GM23338 (cell line): ENCODE measurements around the gene SPECC1L. TPM values are rescaled to one million over a fixed set of nuclear protein-coding genes. Genes with fewer than 3 reads are reported as not detected.

ENCODE experiments used
- ATAC-seq: fragments of 200-7000 bp; cut with Tn5 transposase; 3 replicates; pipeline ENCODE4 v1.9.1; 2020
- DNase-seq: peaks from one replicate; pipeline ENCODE4 v3.0.0-alpha.2; 2015; ENCODE audit warnings: low spot score
- H2AFZ ChIP-seq: fragments of 200-600 bp; sonication (generic); 2 replicates; pipeline ENCODE4 v1.8.0; 2016; ENCODE audit warnings: antibody characterized with exemption, mild to moderate bottlenecking, moderate library complexity
- H3F3A ChIP-seq: fragments of 200-600 bp; sonication (generic); replicated peaks from 2 replicates; pipeline ENCODE4 v1.8.0; 2017; ENCODE audit warnings: antibody characterized with exemption, mixed run types, low read depth
- H3K27ac ChIP-seq: fragments of 200-600 bp; sonication (generic); 2 replicates; pipeline ENCODE4 v1.6.1; 2016; ENCODE audit warnings: low read depth
- H3K27me3 ChIP-seq: fragments of 200-600 bp; sonication (generic); 2 replicates; pipeline ENCODE4 v1.8.0; 2016; ENCODE audit warnings: mild to moderate bottlenecking, mixed run types, moderate library complexity; ENCODE audit not compliant: insufficient read depth
- H3K36me3 ChIP-seq: fragments of 200-600 bp; sonication (generic); 2 replicates; pipeline ENCODE4 v1.8.0; 2016; ENCODE audit warnings: mild to moderate bottlenecking; ENCODE audit not compliant: insufficient read depth
- H3K4me1 ChIP-seq: fragments of 200-600 bp; sonication (generic); 2 replicates; pipeline ENCODE4 v1.8.0; 2016; ENCODE audit warnings: mild to moderate bottlenecking, moderate library complexity; ENCODE audit not compliant: insufficient read depth
- H3K4me2 ChIP-seq: fragments of 200-600 bp; sonication (generic); 2 replicates; pipeline ENCODE4 v1.7.1; 2017; ENCODE audit warnings: mixed run types
- H3K4me3 ChIP-seq: fragments of 200-600 bp; sonication (generic); 2 replicates; pipeline ENCODE4 v1.6.1; 2016; ENCODE audit warnings: mixed run types
- H3K79me2 ChIP-seq: fragments of 200-600 bp; sonication (generic); replicated peaks from 2 replicates; pipeline ENCODE4 v1.8.0; 2017; ENCODE audit warnings: mild to moderate bottlenecking; ENCODE audit not compliant: insufficient read depth
- H3K9me2 ChIP-seq: fragments of 200-600 bp; sonication (generic); 2 replicates; pipeline ENCODE4 v1.8.0; 2017; ENCODE audit not compliant: insufficient read depth
- H4K20me1 ChIP-seq: fragments of 200-600 bp; sonication (generic); replicated peaks from 2 replicates; pipeline ENCODE4 v1.8.0; 2017; ENCODE audit warnings: mild to moderate bottlenecking; ENCODE audit not compliant: insufficient read depth
- H3K27ac Mint-ChIP-seq: 2 replicates; pipeline ENCODE4 v1.8.0; 2020; ENCODE audit warnings: inconsistent platforms, mild to moderate bottlenecking, moderate library complexity, mixed read lengths
- H3K27me3 Mint-ChIP-seq: 3 replicates; pipeline ENCODE4 v1.8.0; 2022; ENCODE audit warnings: low read depth, mild to moderate bottlenecking, moderate library complexity, mixed read lengths, inconsistent platforms; ENCODE audit not compliant: insufficient read depth, poor library complexity
- H3K36me3 Mint-ChIP-seq: 3 replicates; pipeline ENCODE4 v1.8.0; 2021; ENCODE audit warnings: low read depth, mild to moderate bottlenecking, inconsistent platforms, moderate library complexity, mixed read lengths
- H3K4me1 Mint-ChIP-seq: 3 replicates; pipeline ENCODE4 v1.8.0; 2020; ENCODE audit warnings: mild to moderate bottlenecking, inconsistent platforms, mixed read lengths
- H3K4me3 Mint-ChIP-seq: 3 replicates; pipeline ENCODE4 v1.8.0; 2021; ENCODE audit warnings: moderate library complexity, mild to moderate bottlenecking, inconsistent platforms, mixed read lengths
- H3K9me3 Mint-ChIP-seq: 3 replicates; pipeline ENCODE4 v1.8.0; 2020; ENCODE audit warnings: moderate library complexity, mild to moderate bottlenecking, inconsistent platforms, mixed read lengths
- CREB1 ChIP-seq: fragments of 250-450 bp; sonication (Bioruptor Pico); IDR thresholded peaks from 2 replicates; pipeline ENCODE4 v1.5.0; 2020; ENCODE audit warnings: low read depth, mild to moderate bottlenecking, moderate library complexity
- CTCF ChIP-seq, 2 experiments: fragments of 200-600 bp in 1 of 2; sonication (generic) in 1 of 2; conservative IDR thresholded peaks; 2 replicates each; pipeline versions ENCODE4 v1.5.1 to v1.6.1; 2016 to 2017; ENCODE audit warnings: antibody characterized with exemption in 2 of 2, low read depth in 2 of 2, mild to moderate bottlenecking in 2 of 2, moderate library complexity in 1 of 2
- ETS1 ChIP-seq: IDR thresholded peaks from 2 replicates; pipeline ENCODE4 v1.6.1; 2016; ENCODE audit warnings: antibody characterized with exemption
- EZH2 ChIP-seq: fragments of 200-600 bp; sonication (generic); IDR thresholded peaks from one replicate; pipeline ENCODE4 v1.8.0; 2017; ENCODE audit warnings: antibody characterized with exemption, mild to moderate bottlenecking, low read depth; ENCODE audit not compliant: unreplicated experiment
- EZH2phosphoT487 ChIP-seq: fragments of 200-600 bp; sonication (generic); IDR thresholded peaks from one replicate; pipeline ENCODE4 v1.8.1; 2018; ENCODE audit warnings: antibody characterized with exemption; ENCODE audit not compliant: unreplicated experiment
- NANOG ChIP-seq: IDR thresholded peaks from 2 replicates; pipeline ENCODE4 v1.6.1; 2016; ENCODE audit warnings: antibody characterized with exemption, borderline replicate concordance
- POLR2AphosphoS5 ChIP-seq: IDR thresholded peaks from 2 replicates; pipeline ENCODE4 v1.6.1; 2016; ENCODE audit warnings: antibody characterized with exemption, low read depth
- STAT1 ChIP-seq: IDR thresholded peaks from one replicate; pipeline ENCODE4 v1.6.1; 2016; ENCODE audit warnings: antibody characterized with exemption; ENCODE audit not compliant: unreplicated experiment
- ZNF114 ChIP-seq: fragments of 250-450 bp; sonication (Bioruptor Pico); IDR thresholded peaks from 2 replicates; pipeline ENCODE4 v1.5.0; 2020; ENCODE audit warnings: mild to moderate bottlenecking, moderate library complexity
- ZNF462 ChIP-seq: fragments of 250-450 bp; sonication (Bioruptor Pico); IDR thresholded peaks from 2 replicates; pipeline ENCODE4 v1.5.0; 2020; ENCODE audit warnings: mild to moderate bottlenecking, moderate library complexity
- polyA plus RNA-seq: library from polyadenylated mRNA; unstranded; fragments of >200 nt; fragmentation: Nextera tagmentation; extraction: Ambion mirVana; gene quantifications from 2 replicates; pipeline ENCODE4 v1.2.1, GENCODE V29; 2016
- total RNA-seq: library from RNA; depleted of rRNA; stranded (reverse); fragments of >200 nt; shearing (Covaris generic); gene quantifications from 2 replicates; pipeline ENCODE4 v1.2.3, GENCODE V29; 2014

Gene SPECC1L
- total and polyA plus RNA-seq, 2 experiments from 2014 or later: 24.3 to 44.7 TPM

GRCh38 chr22:24418786-24419474 lies 148.3 kb downstream of the SPECC1L start:
- Histone ChIP-seq H3K36me3 (no peaks in the 10 kb centered on the region), H3K27me3 (peaks cover 9% of the 10 kb centered on the region; the same call in 1 of the 2 replicates), H3K4me1 (peaks cover 8% of the 10 kb centered on the region; the same call in 1 of the 2 replicates), H4K20me1 (no peaks in the 10 kb centered on the region), H3K9me2 (no peaks in the 10 kb centered on the region), H2AFZ (no peak overlapping the region), H3K27ac (no peak overlapping the region), H3F3A (no peaks in the 10 kb centered on the region), H3K79me2 (no peaks in the 10 kb centered on the region), H3K4me3 (no peak overlapping the region), H3K4me2 (no peak overlapping the region)
- H3K27me3 Mint-ChIP-seq: peaks cover 39% of the 10 kb centered on the region
- H3K27ac Mint-ChIP-seq: peak overlapping the region; percentile 81
- no peaks in the 10 kb centered on the region for H3K9me3 Mint-ChIP-seq
- TF ChIP-seq EZH2: no peak
- TF ChIP-seq POLR2AphosphoS5: 0 out of 2 replicates have a peak, but pooled peaks have one; percentile 22
- TF ChIP-seq ETS1: no peak
- peaks cover 11% of the 10 kb centered on the region; the same call in 2 of the 3 replicates for H3K36me3 Mint-ChIP-seq
- ATAC-seq (peak; percentile 12), DNase-seq (no peak)
- peaks cover 16% of the 10 kb centered on the region for H3K4me1 Mint-ChIP-seq
- H3K4me3 Mint-ChIP-seq: no peak overlapping the region

- no peak overlapping the region for H3K27ac ChIP-seq
- peaks cover 9% of the 10 kb centered on the region; the same call in 2 of the 3 replicates for H3K36me3 Mint-ChIP-seq
- H3K4me3 ChIP-seq: no peak overlapping the region
- H3K4me1 ChIP-seq: peaks cover 8% of the 10 kb centered on the region; the same call in 1 of the 2 replicates
- H3K4me3 Mint-ChIP-seq: no peak overlapping the region
- DNase-seq (no peak), ATAC-seq (no peak)
- peaks cover 14% of the 10 kb centered on the region for H3K27me3 ChIP-seq
- H3K79me2 ChIP-seq: no peaks in the 10 kb centered on the region
- no peaks in the 10 kb centered on the region for H3K9me3 Mint-ChIP-seq
- H4K20me1 ChIP-seq: no peaks in the 10 kb centered on the region
- no peaks in the 10 kb centered on the region for H3K9me2 ChIP-seq
- H3K27ac Mint-ChIP-seq: peak overlapping the region; percentile 81; the same call in 1 of the 2 replicates
- no peaks in the 10 kb centered on the region for H3K36me3 ChIP-seq
- H3K4me2 ChIP-seq: no peak overlapping the region; the same call in 1 of the 2 replicates
- H3F3A ChIP-seq: no peaks in the 10 kb centered on the region
- H2AFZ ChIP-seq: no peak overlapping the region
- peaks cover 16% of the 10 kb centered on the region for H3K4me1 Mint-ChIP-seq
- peaks cover 39% of the 10 kb centered on the region for H3K27me3 Mint-ChIP-seq
- no peak for TF ChIP-seq ZNF462 (CRISPR knock-in tag)
- TF ChIP-seq EZH2phosphoT487: no peak
- TF ChIP-seq STAT1: no peak
- TF ChIP-seq CREB1 (CRISPR knock-in tag): no peak
- no peak for TF ChIP-seq ZNF114 (CRISPR knock-in tag)
- TF ChIP-seq ETS1: no peak
- no peak for TF ChIP-seq CTCF (conservative IDR thresholded peaks at IDR 0.05; ENCODE audit: low read depth in 2 of 2)
- no peak for TF ChIP-seq EZH2
- no peak for TF ChIP-seq NANOG
- no peak for TF ChIP-seq POLR2AphosphoS5
Measured at GRCh38 chr22:24419475-24419850, 148.8 kb downstream of the SPECC1L start.
